HG02852 (cell line): ENCODE measurements around the gene CYS1.
A peak's percentile ranks its signal among the peaks of the same experiment; 100 is the strongest.

Source experiments
- ATAC-seq: cut with Tn5 transposase; IDR thresholded peaks from one replicate; pipeline ENCODE4 v1.9.1; 2021; ENCODE audit warnings: mild to moderate bottlenecking, moderate library complexity; ENCODE audit not compliant: unreplicated experiment

The CYS1 gene

GRCh38 chr2:10052216-10052615 lies 28.0 kb downstream of the CYS1 start:
- ATAC-seq = no peak

GRCh38 chr2:10048501-10049171 lies 31.6 kb downstream of the CYS1 start:
- ATAC-seq = no peak

- no peak for ATAC-seq
These were observed 32.4 kb downstream of the CYS1 start for GRCh38 chr2:10047616-10048500.

- no peak for ATAC-seq
These were observed 33.3 kb downstream of the CYS1 start for GRCh38 chr2:10046931-10047330.

- ATAC-seq = no peak
These were observed 34.5 kb downstream of the CYS1 start for GRCh38 chr2:10045561-10046355.

GRCh38 chr2:10043906-10044601 lies 36.2 kb downstream of the CYS1 start:
- peak; percentile 50 for ATAC-seq

GRCh38 chr2:10043256-10043905 lies 36.8 kb downstream of the CYS1 start, which contains the start of gene KLF11:
KLF11 (plus strand) TSS chr2:10043550; CDS start chr2:10043717, 167 bp downstream.
- peak; percentile 78 for ATAC-seq

GRCh38 chr2:10042301-10043161 lies 37.7 kb downstream of the CYS1 start:
- ATAC-seq = peak; percentile 4

- ATAC-seq = no peak
These were observed 38.5 kb downstream of the CYS1 start for GRCh38 chr2:10041711-10042110.

GRCh38 chr2:10039658-10040410 lies 40.4 kb downstream of the CYS1 start:
- ATAC-seq = no peak

GRCh38 chr2:10038716-10039115 lies 41.5 kb downstream of the CYS1 start:
- ATAC-seq = no peak

GRCh38 chr2:10038123-10038522 lies 42.1 kb downstream of the CYS1 start:
- ATAC-seq = no peak

- ATAC-seq = no peak
These were observed 43.9 kb downstream of the CYS1 start for GRCh38 chr2:10036095-10036884.

- no peak for ATAC-seq
These were observed 44.6 kb downstream of the CYS1 start for GRCh38 chr2:10035633-10036032.

GRCh38 chr2:10035053-10035422 lies 45.2 kb downstream of the CYS1 start:
- ATAC-seq = no peak

- ATAC-seq = no peak
These were observed 45.7 kb downstream of the CYS1 start for GRCh38 chr2:10034333-10035052.
